NB4 (cell line): ENCODE results near the gene RNF13.

Source experiments
- DNase-seq: peaks from one replicate; pipeline ENCODE4 v3.0.0; 2010; ENCODE audit warnings: low read depth
- H3K4me3 ChIP-seq: one replicate; pipeline ENCODE4 v1.5.1; 2011; ENCODE audit warnings: mild to moderate bottlenecking, low read depth, low read length, moderate library complexity
- MAX ChIP-seq: IDR thresholded peaks from 2 replicates; pipeline ENCODE4 v1.6.1; 2011; ENCODE audit warnings: low read depth, low read length
- MYC ChIP-seq: IDR thresholded peaks from 2 replicates; pipeline ENCODE4 v1.6.1; 2011; ENCODE audit warnings: low read depth, low read length
- POLR2A ChIP-seq: IDR thresholded peaks from 2 replicates; pipeline ENCODE4 v1.6.1; 2011; ENCODE audit warnings: mild to moderate bottlenecking; ENCODE audit not compliant: insufficient read length; ENCODE audit errors: extremely low read depth
- TF ChIP-seq, protein P1 (sequence below): IDR thresholded peaks from one replicate; pipeline ENCODE4 v1.5.1; 2012; ENCODE audit warnings: low read depth, low read length

RNF13 gene

GRCh38 chr3:149777414-149778214 is 35.4 kb upstream of the RNF13 start:
- H3K4me3 ChIP-seq: no peak overlapping the region
- DNase-seq: no peak
- TF ChIP-seq MAX: no peak
- no peak for TF ChIP-seq MYC
- TF ChIP-seq, protein P1, sequence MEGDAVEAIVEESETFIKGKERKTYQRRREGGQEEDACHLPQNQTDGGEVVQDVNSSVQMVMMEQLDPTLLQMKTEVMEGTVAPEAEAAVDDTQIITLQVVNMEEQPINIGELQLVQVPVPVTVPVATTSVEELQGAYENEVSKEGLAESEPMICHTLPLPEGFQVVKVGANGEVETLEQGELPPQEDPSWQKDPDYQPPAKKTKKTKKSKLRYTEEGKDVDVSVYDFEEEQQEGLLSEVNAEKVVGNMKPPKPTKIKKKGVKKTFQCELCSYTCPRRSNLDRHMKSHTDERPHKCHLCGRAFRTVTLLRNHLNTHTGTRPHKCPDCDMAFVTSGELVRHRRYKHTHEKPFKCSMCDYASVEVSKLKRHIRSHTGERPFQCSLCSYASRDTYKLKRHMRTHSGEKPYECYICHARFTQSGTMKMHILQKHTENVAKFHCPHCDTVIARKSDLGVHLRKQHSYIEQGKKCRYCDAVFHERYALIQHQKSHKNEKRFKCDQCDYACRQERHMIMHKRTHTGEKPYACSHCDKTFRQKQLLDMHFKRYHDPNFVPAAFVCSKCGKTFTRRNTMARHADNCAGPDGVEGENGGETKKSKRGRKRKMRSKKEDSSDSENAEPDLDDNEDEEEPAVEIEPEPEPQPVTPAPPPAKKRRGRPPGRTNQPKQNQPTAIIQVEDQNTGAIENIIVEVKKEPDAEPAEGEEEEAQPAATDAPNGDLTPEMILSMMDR: no peak
- TF ChIP-seq POLR2A: no peak

- TF ChIP-seq MAX (no peak), POLR2A (no peak), MYC (no peak)
- TF ChIP-seq, protein P1: no peak
- DNase-seq: peak; percentile 30
- H3K4me3 ChIP-seq: no peak overlapping the region
These were observed 31.8 kb upstream of the RNF13 start for GRCh38 chr3:149781211-149781610.

GRCh38 chr3:149781741-149782140 is 31.3 kb upstream of the RNF13 start:
- TF ChIP-seq MYC (no peak), POLR2A (no peak), MAX (no peak)
- TF ChIP-seq, protein P1: no peak
- H3K4me3 ChIP-seq: no peak overlapping the region
- DNase-seq: no peak

DNA sequence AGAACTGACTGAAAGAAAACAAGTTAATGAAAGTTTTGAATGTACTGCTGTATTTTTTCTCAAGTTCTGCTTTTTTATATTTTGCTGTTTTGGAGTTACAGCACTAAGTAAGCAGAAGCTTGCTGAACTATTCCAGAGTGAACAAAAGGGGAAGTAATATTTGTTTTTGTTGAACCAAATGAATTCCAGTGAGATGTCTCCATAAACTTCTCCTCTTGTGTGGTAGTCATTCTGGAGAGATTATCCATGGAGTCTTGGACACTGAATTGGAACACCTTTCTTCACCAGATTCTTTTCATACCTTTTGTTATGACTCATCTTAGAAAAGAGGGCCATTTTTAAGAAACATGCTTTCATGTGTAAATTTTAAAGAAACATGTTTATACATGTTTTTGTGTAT is 29.4 kb upstream of the RNF13 start:
- peak; percentile 61 for DNase-seq
- H3K4me3 ChIP-seq: no peak overlapping the region
- TF ChIP-seq MYC (no peak), MAX (no peak), POLR2A (no peak)
- TF ChIP-seq, protein P1: no peak

DNA sequence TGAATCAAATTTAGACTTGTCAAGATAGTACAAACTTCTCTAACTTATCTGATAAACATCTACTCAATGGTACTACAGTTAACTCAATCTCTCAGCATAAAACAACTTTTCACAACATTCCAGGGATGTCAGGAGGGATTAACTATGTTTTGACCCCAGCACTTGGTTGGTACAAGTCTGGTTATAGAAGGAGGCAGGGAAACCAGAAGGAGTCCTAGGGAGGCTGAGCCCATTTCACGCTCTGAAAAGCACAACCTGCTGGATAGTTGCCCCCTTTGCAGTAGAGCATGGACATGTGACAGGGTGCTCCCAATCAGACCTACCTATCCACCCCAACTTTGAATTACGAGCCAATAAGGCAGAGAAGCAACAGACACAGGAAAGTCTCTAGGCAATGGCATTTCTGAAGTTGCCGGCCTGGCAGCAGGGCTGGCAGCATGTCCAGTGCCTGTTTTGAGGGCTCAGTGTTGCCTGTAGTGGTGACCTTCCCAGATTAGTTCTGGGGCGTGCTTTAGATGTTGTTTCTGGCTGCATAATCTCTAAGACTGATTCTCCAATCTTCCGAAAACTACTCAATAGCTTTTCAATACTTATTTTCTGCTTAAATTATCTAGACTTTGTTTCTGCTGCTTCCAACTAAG is 28.8 kb upstream of the RNF13 start:
- no peak overlapping the region for H3K4me3 ChIP-seq
- TF ChIP-seq, protein P1: no peak
- DNase-seq: no peak

GRCh38 chr3:149790268-149790667 is 22.7 kb upstream of the RNF13 start:
- TF ChIP-seq MAX (no peak), MYC (no peak), POLR2A (no peak)
- TF ChIP-seq, protein P1: no peak
- DNase-seq: no peak
- H3K4me3 ChIP-seq: no peak overlapping the region
